ENCODE measurements around the gene ADAM12.

ADAM12 gene

GRCh38 chr10:126203746-126204145 lies 184.5 kb downstream of the ADAM12 start:
- Histone ChIP-seq H3K9me2 (replicated peaks; ENCODE audit: control insufficient read depth, low read length) (no peaks in the 10 kb centered on the region), H4K20me1 (ENCODE audit: control insufficient read depth, insufficient read depth, low read depth, low read length) (no peaks in the 10 kb centered on the region), H3F3A (ENCODE audit: control insufficient read depth, insufficient read depth) (no peaks in the 10 kb centered on the region), H3K4me3 (ENCODE audit: low read length) (no peak overlapping the region), H3K36me3 (ENCODE audit: control insufficient read depth, low read length) (no peaks in the 10 kb centered on the region), H3K79me2 (ENCODE audit: control insufficient read depth, low read length) (no peaks in the 10 kb centered on the region), H3K27ac (ENCODE audit: low read depth, low read length) (no peak overlapping the region), H3K9me3 (ENCODE audit: control insufficient read depth, insufficient read depth, low read length) (no peaks in the 10 kb centered on the region), H3K4me2 (ENCODE audit: low read length) (no peak overlapping the region), H3K4me1 (ENCODE audit: control insufficient read depth, low read length) (no peaks in the 10 kb centered on the region), H3K27me3 (ENCODE audit: control insufficient read depth, low read length) (no peaks in the 10 kb centered on the region)
- TF ChIP-seq, protein P1, sequence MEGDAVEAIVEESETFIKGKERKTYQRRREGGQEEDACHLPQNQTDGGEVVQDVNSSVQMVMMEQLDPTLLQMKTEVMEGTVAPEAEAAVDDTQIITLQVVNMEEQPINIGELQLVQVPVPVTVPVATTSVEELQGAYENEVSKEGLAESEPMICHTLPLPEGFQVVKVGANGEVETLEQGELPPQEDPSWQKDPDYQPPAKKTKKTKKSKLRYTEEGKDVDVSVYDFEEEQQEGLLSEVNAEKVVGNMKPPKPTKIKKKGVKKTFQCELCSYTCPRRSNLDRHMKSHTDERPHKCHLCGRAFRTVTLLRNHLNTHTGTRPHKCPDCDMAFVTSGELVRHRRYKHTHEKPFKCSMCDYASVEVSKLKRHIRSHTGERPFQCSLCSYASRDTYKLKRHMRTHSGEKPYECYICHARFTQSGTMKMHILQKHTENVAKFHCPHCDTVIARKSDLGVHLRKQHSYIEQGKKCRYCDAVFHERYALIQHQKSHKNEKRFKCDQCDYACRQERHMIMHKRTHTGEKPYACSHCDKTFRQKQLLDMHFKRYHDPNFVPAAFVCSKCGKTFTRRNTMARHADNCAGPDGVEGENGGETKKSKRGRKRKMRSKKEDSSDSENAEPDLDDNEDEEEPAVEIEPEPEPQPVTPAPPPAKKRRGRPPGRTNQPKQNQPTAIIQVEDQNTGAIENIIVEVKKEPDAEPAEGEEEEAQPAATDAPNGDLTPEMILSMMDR (IDR thresholded peaks at IDR 0.05; ENCODE audit: low read depth, low read length, poor library complexity, severe bottlenecking): no peak
- no peak for TF ChIP-seq EZH2phosphoT487 (IDR thresholded peaks at IDR 0.05; ENCODE audit: borderline replicate concordance, low read length)

DNA sequence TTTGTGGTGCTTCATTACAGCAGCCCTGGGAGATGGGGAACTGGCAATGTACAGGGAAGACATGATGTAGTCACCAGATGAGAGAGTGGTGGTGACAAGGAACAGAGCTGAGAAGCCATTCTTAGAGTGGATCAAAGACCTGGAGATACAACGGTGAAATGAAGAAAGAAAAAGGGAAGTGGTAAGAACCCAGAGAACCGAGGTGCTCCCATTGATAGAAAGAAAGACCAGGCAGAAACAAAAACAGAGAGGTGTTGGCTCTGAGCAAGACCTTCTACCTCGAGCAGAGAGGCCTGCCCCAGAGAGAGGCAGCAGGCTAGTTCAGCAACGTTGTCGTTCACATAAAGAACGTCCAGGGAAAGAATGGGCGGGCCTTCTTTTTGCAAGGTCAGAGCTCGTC lies 186.7 kb downstream of the ADAM12 start:
- Histone ChIP-seq H3K36me3 (ENCODE audit: control insufficient read depth, low read length) (no peaks in the 10 kb centered on the region), H3K4me1 (ENCODE audit: control insufficient read depth, low read length) (no peaks in the 10 kb centered on the region), H3K27me3 (ENCODE audit: control insufficient read depth, low read length) (no peaks in the 10 kb centered on the region), H4K20me1 (ENCODE audit: control insufficient read depth, insufficient read depth, low read depth, low read length) (no peaks in the 10 kb centered on the region), H3K4me3 (ENCODE audit: low read length) (no peak overlapping the region), H3K9me2 (replicated peaks; ENCODE audit: control insufficient read depth, low read length) (no peaks in the 10 kb centered on the region), H3K27ac (ENCODE audit: low read depth, low read length) (no peak overlapping the region), H3F3A (ENCODE audit: control insufficient read depth, insufficient read depth) (no peaks in the 10 kb centered on the region), H3K79me2 (ENCODE audit: control insufficient read depth, low read length) (no peaks in the 10 kb centered on the region), H3K9me3 (ENCODE audit: control insufficient read depth, insufficient read depth, low read length) (no peaks in the 10 kb centered on the region), H3K4me2 (ENCODE audit: low read length) (no peak overlapping the region)
- TF ChIP-seq EZH2phosphoT487 (IDR thresholded peaks at IDR 0.05; ENCODE audit: borderline replicate concordance, low read length): no peak
- TF ChIP-seq, protein P1 (IDR thresholded peaks at IDR 0.05; ENCODE audit: low read depth, low read length, poor library complexity, severe bottlenecking): no peak

DNA sequence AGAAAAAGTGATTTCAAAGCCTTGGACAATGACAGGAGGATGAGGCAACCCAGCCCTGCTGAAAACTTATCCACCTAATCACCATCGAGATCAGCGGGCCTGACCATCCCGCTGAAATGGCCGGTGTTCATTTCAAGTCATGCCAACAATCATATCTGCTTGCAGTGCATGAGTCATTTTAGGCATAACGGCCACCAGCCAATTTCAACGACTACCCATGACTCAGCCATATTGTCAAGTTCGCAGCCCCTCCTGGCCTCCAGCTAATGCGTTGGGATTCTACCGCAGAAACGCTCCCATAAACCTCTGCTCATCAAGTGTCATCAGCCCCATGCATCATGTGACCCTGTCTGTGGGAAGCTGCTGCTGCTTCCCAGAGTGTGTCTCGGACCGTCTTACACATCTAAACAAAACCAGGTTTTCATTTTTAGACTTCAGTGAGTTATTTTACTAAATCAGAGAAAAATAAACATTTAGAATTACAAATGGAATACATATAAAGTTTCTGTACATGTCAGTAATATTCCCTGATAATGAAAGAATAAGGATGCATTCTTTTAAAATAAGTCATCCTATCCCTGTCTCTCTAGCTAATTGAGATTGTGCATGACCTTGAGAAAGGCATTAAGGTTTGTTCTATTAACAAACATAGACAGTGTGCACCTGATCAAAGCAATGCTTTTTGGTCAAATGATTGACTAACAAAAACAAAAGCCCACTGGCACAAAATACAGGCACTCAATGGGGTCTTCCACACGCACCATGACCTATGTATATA lies 188.9 kb downstream of the ADAM12 start:
- H3K79me2 ChIP-seq (ENCODE audit: control insufficient read depth, low read length): no peaks in the 10 kb centered on the region
- no peaks in the 10 kb centered on the region for H3F3A ChIP-seq (ENCODE audit: control insufficient read depth, insufficient read depth)
- H3K27me3 ChIP-seq (ENCODE audit: control insufficient read depth, low read length): no peaks in the 10 kb centered on the region
- no peaks in the 10 kb centered on the region for H3K36me3 ChIP-seq (ENCODE audit: control insufficient read depth, low read length)
- no peak overlapping the region for H3K27ac ChIP-seq (ENCODE audit: low read depth, low read length)
- H3K9me3 ChIP-seq (ENCODE audit: control insufficient read depth, insufficient read depth, low read length): no peaks in the 10 kb centered on the region
- H3K4me1 ChIP-seq (ENCODE audit: control insufficient read depth, low read length): no peaks in the 10 kb centered on the region
- TF ChIP-seq, protein P1 (IDR thresholded peaks at IDR 0.05; ENCODE audit: low read depth, low read length, poor library complexity, severe bottlenecking): no peak
- TF ChIP-seq EZH2phosphoT487 (IDR thresholded peaks at IDR 0.05; ENCODE audit: borderline replicate concordance, low read length): no peak
- H4K20me1 ChIP-seq (ENCODE audit: control insufficient read depth, insufficient read depth, low read depth, low read length): no peaks in the 10 kb centered on the region
- no peak overlapping the region for H3K4me3 ChIP-seq (ENCODE audit: low read length)
- H3K9me2 ChIP-seq (replicated peaks; ENCODE audit: control insufficient read depth, low read length): no peaks in the 10 kb centered on the region
- H3K4me2 ChIP-seq (ENCODE audit: low read length): no peak overlapping the region

Measured in DOHH2 (cell line).